K562 (cell line): ENCODE data around the gene SYT14.

Experiments used
- CHD2 ChIP-seq: IDR thresholded peaks from 2 replicates; pipeline ENCODE4 v1.6.1; 2011; ENCODE audit warnings: low read depth, low read length
- CTCF ChIP-seq, 3 experiments: IDR thresholded peaks in 2 of 3; conservative IDR thresholded peaks in 1 of 3; 2 replicates each; pipeline ENCODE4 v1.5.1; 2011 to 2012; ENCODE audit warnings: low read length in 3 of 3, mild to moderate bottlenecking in 3 of 3, control low read depth in 2 of 3, improper control_type of control experiment in 1 of 3, inconsistent platforms in 1 of 3, low read depth in 1 of 3, mixed read lengths in 1 of 3, moderate library complexity in 1 of 3; ENCODE audit not compliant: insufficient read depth in 2 of 3
- FIP1L1 ChIP-seq: fragments of 200-400 bp; formaldehyde crosslinking; IDR thresholded peaks from 2 replicates; pipeline ENCODE4 v1.6.1; 2018; ENCODE audit warnings: mild to moderate bottlenecking, low read depth, low read length; ENCODE audit not compliant: poor library complexity, severe bottlenecking
- GMEB1 ChIP-seq: fragments of 250-450 bp; sonication (Bioruptor Pico); IDR thresholded peaks from 2 replicates; pipeline ENCODE4 v1.4.0; 2020; ENCODE audit warnings: mild to moderate bottlenecking
- MAFG ChIP-seq: fragments of 450-650 bp; conservative IDR thresholded peaks from 2 replicates; pipeline ENCODE4 v1.6.1; 2016; ENCODE audit warnings: missing genetic modification characterization, missing compliant biosample characterization
- MYC ChIP-seq, 2 experiments: fragments of 250-450 bp in 1 of 2; sonication (Bioruptor Pico) in 1 of 2; IDR thresholded peaks; 2 replicates each; pipeline versions ENCODE4 v1.5.1 to v1.6.1; 2012 to 2021; ENCODE audit warnings: low read depth in 2 of 2, borderline replicate concordance in 1 of 2, improper control_type of control experiment in 1 of 2, low read length in 1 of 2, mild to moderate bottlenecking in 1 of 2, moderate library complexity in 1 of 2
- NFE2L1 ChIP-seq: fragments of 450-650 bp; IDR thresholded peaks from 2 replicates; pipeline ENCODE4 v1.6.1; 2016; ENCODE audit warnings: missing genetic modification characterization, low read depth, mild to moderate bottlenecking, missing compliant biosample characterization, moderate library complexity, borderline replicate concordance
- PREB ChIP-seq: sonication (generic); formaldehyde crosslinking; IDR thresholded peaks from 2 replicates; pipeline ENCODE4 v1.8.1; 2023; ENCODE audit warnings: mild to moderate bottlenecking, missing genetic modification reagents
- REST ChIP-seq, 2 experiments: fragments of 450-650 bp; formaldehyde crosslinking in 1 of 2; IDR thresholded peaks; 2 replicates each; pipeline versions ENCODE4 v1.4.0 to v1.6.1; 2014 to 2020; ENCODE audit warnings: mild to moderate bottlenecking in 2 of 2, borderline replicate concordance in 1 of 2, low read depth in 1 of 2
- USF2 ChIP-seq: sonication (generic); formaldehyde crosslinking; IDR thresholded peaks from 2 replicates; pipeline ENCODE4 v1.5.0; 2020; ENCODE audit warnings: missing genetic modification reagents
- ZNF57 ChIP-seq: fragments of 450-650 bp; formaldehyde crosslinking; IDR thresholded peaks from 2 replicates; pipeline ENCODE4 v1.4.0; 2020; ENCODE audit warnings: mild to moderate bottlenecking, moderate library complexity

GRCh38 chr1:209920844-209921243, 17.2 kb upstream of the SYT14 start:
- TF ChIP-seq FIP1L1 (no peak), REST (IDR thresholded peaks at IDR 0.05; ENCODE audit: borderline replicate concordance) (no peak), REST (CRISPR knock-in tag; IDR thresholded peaks at IDR 0.05; ENCODE audit: low read depth) (no peak), CTCF (IDR thresholded peaks at IDR 0.05 in 2 of 3, conservative IDR thresholded peaks at IDR 0.05 in 1 of 3; ENCODE audit: insufficient read depth in 2 of 3, low read depth in 1 of 3, low read length in 3 of 3) (no peak), MYC (IDR thresholded peaks at IDR 0.05; ENCODE audit: low read depth, low read length) (no peak), MYC (CRISPR knock-in tag; IDR thresholded peaks at IDR 0.05; ENCODE audit: borderline replicate concordance, low read depth) (no peak), CHD2 (no peak), NFE2L1 (no peak), USF2 (no peak), MAFG (no peak), PREB (CRISPR knock-in tag) (no peak), ZNF57 (CRISPR knock-in tag) (no peak), GMEB1 (CRISPR knock-in tag) (no peak)
